Left ventricle myocardium inferior (tissue), 1 donor: Measurements from ENCODE around the gene FKBP1B. TPM values are rescaled to one million over a fixed set of nuclear protein-coding genes. Genes with fewer than 3 reads are reported as not detected.

Experiments
- DNase-seq: peaks from one replicate; pipeline ENCODE4 v3.0.0-alpha.2; 2020
- H3K27ac ChIP-seq: fragments of 200-600 bp; replicated peaks from 2 replicates; pipeline ENCODE4 v1.8.0; 2021
- H3K27me3 ChIP-seq: fragments of 200-600 bp; 2 replicates; pipeline ENCODE4 v1.8.0; 2021; ENCODE audit warnings: low read depth
- H3K36me3 ChIP-seq: fragments of 200-600 bp; 2 replicates; pipeline ENCODE4 v1.8.0; 2021
- H3K4me1 ChIP-seq: fragments of 200-600 bp; 2 replicates; pipeline ENCODE4 v1.8.0; 2021
- H3K4me3 ChIP-seq: fragments of 200-600 bp; 2 replicates; pipeline ENCODE4 v1.8.0; 2021; ENCODE audit warnings: mild to moderate bottlenecking, moderate library complexity
- H3K9me3 ChIP-seq: fragments of 200-600 bp; replicated peaks from 2 replicates; pipeline ENCODE4 v1.8.0; 2021
- intact Hi-C: fragments of 100-400 bp; cut with micrococcal nuclease; formaldehyde crosslinking; loops from one replicate; pipeline ENCODE4 v1.11.0; 2022
- total RNA-seq: library from RNA; stranded (reverse); fragmentation: NEBNext Ultra II Directional; extraction: Animal tissue kit (Norgen Biotek cat#: 25700); gene quantifications from one replicate; pipeline ENCODE4 v1.2.1, GENCODE V29; 2021
- TF ChIP-seq, protein P1 (sequence below): fragments of 200-600 bp; IDR thresholded peaks from 2 replicates; pipeline ENCODE4 v1.8.0; 2021; ENCODE audit warnings: antibody characterized with exemption, mild to moderate bottlenecking, borderline replicate concordance
- donor health status: DM: no; HTN: yes; CAD: no; lungs with severe emphysema.

Gene FKBP1B
- total RNA-seq, 1 donor from 2014 or later = 2.1 TPM

DNA sequence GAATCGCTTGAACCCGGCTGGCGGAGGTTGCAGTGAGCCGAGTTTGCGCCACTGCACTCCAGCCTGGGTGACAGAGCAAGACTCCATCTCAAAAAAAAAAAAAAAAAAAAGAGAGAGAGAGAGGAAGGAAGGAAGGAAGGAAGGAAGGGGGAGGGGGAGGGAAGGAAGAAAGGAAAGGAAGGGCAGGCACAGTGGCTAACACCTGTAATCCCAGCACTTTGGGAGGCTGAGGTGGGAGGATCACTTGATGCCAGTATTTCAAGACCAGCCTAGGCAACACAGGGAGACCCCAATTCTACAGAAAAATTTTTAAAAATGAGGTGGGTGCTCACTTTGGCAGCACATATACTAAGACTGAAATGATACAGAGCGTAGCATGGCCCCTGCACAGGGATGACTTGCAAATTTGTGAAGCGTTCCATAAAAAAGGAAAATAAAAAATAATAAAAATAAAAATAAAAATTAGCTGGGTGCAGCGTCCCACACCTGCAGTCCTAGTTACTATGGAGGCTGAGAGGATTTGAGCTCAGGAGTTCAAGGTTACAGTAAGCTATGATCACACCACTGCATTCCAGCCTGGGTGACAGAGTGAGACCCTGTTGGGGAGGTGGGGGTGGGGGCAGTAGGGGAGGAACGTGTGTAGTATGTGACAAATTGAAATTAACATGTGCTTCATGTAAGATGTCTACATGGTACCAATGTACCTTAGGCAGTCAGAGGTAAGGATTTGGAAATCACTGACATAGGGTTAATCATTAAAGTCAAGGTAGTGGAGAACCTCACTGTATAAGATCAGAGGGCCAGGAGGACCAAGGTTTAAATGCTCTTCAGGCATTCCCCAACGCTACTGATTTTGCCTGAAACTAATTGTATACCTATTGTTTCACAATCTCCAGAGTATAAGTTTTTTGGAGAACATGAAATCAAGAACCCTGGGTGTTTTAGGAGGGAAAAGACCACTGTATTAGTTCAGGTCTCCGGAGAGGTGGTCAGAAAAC, 3.7 kb upstream of the FKBP1B start:
- H3K4me3 ChIP-seq = peak overlapping the region; percentile 82
- intact Hi-C loops = no loop called here
- DNase-seq = no peak
- H3K27me3 ChIP-seq = no peaks in the 10 kb centered on the region
- H3K36me3 ChIP-seq = no peaks in the 10 kb centered on the region
- H3K27ac ChIP-seq = no peak overlapping the region
- H3K9me3 ChIP-seq = no peaks in the 10 kb centered on the region
- H3K4me1 ChIP-seq = peaks cover 43% of the 10 kb centered on the region
- TF ChIP-seq, protein P1, sequence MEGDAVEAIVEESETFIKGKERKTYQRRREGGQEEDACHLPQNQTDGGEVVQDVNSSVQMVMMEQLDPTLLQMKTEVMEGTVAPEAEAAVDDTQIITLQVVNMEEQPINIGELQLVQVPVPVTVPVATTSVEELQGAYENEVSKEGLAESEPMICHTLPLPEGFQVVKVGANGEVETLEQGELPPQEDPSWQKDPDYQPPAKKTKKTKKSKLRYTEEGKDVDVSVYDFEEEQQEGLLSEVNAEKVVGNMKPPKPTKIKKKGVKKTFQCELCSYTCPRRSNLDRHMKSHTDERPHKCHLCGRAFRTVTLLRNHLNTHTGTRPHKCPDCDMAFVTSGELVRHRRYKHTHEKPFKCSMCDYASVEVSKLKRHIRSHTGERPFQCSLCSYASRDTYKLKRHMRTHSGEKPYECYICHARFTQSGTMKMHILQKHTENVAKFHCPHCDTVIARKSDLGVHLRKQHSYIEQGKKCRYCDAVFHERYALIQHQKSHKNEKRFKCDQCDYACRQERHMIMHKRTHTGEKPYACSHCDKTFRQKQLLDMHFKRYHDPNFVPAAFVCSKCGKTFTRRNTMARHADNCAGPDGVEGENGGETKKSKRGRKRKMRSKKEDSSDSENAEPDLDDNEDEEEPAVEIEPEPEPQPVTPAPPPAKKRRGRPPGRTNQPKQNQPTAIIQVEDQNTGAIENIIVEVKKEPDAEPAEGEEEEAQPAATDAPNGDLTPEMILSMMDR = no peak

DNA sequence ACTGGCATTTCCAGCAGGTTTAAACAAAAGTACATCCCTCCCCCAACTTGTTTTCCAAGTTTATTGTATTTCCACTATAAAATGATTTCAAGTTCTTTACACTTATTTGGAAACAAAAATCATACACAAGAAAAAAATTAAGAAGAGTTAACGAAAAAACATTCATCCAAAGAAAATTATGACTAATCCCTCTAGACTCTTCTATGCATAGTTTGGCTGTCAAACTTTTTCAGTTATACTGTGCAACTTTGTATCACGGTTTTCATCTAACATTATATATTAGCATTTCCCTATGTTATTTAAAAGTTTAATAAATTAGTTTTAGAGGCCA, 3.0 kb upstream of the FKBP1B start:
- DNase-seq = no peak
- Histone ChIP-seq H3K27me3 (no peaks in the 10 kb centered on the region), H3K36me3 (no peaks in the 10 kb centered on the region), H3K9me3 (no peaks in the 10 kb centered on the region), H3K4me3 (peak overlapping the region; percentile 82), H3K4me1 (peaks cover 43% of the 10 kb centered on the region), H3K27ac (peak overlapping the region; percentile 77)
- TF ChIP-seq, protein P1 = no peak
- intact Hi-C loops = no loop called here

DNA sequence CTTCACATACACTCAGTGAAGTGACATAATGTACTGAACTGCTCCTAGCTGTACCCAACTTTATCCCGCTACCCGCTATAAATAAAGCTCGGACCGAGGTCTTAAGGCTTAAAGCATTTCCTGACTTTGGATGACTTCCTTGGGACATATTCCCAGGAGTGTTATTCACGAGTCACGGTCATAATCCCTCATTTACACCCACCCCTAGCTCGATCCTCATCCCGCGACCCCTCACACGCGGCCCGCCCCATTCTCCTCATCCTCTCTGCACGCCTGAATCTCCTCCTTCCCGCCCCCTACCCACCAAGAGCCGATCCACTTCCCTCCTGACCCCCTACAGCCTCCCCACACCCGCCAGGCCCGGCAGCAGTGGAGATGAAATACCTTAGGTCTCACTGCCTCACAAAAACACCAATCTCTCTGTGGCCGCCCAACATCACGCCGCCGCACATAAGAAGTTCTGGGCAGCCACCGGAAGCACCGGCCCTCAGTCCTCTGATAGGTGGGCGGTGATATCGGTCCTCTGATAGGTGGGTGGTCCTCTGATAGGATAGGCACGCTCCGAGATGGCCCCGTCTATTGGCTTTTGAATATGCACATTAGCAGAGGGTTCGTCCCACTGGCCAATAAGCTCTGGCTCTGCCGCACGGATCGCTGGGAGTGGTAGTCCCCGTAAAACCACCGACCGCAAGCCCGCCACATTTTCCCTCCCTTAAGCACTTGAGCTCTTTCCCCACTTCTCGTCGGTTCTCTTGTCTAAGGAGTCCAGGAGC, 2.4 kb upstream of the FKBP1B start, which contains the start of gene WDCP:
Gene WDCP (minus strand): TSS at position 462 of the 773 bp plus-strand sequence. CDS start 7,897 bp downstream, outside the sequence.
- no peaks in the 10 kb centered on the region for H3K36me3 ChIP-seq
- peak; percentile 93 for DNase-seq
- peak within 1 kb of the TSS; percentile 77 for H3K27ac ChIP-seq
- TF ChIP-seq, protein P1 = no peak
- no peaks in the 10 kb centered on the region for H3K9me3 ChIP-seq
- no peaks in the 10 kb centered on the region for H3K27me3 ChIP-seq
- intact Hi-C loops = no loop called here
- H3K4me3 ChIP-seq = peak within 1 kb of the TSS; percentile 82
- H3K4me1 ChIP-seq = peaks cover 43% of the 10 kb centered on the region

DNA sequence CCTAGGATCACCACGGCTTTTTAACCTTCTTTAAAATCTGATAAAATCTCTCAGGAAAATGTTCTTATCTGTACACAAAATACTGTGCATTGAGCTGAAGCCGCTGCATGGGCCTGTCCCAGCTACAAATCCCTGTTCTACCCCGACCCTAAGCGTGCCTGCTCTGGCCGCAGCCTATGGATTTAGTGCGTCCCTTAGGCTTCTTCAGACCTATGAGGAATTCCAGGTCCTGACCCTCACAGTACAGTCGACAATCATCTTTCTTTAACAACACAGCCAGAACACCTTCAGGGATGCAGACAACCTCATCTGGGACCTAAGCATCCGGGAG, 1.9 kb upstream of the FKBP1B start:
- Histone ChIP-seq H3K27ac (no peak overlapping the region), H3K4me3 (peak overlapping the region; percentile 82), H3K9me3 (no peaks in the 10 kb centered on the region), H3K36me3 (no peaks in the 10 kb centered on the region), H3K27me3 (no peaks in the 10 kb centered on the region), H3K4me1 (peaks cover 43% of the 10 kb centered on the region)
- no peak for DNase-seq
- intact Hi-C loops = no loop called here
- TF ChIP-seq, protein P1 = no peak

DNA sequence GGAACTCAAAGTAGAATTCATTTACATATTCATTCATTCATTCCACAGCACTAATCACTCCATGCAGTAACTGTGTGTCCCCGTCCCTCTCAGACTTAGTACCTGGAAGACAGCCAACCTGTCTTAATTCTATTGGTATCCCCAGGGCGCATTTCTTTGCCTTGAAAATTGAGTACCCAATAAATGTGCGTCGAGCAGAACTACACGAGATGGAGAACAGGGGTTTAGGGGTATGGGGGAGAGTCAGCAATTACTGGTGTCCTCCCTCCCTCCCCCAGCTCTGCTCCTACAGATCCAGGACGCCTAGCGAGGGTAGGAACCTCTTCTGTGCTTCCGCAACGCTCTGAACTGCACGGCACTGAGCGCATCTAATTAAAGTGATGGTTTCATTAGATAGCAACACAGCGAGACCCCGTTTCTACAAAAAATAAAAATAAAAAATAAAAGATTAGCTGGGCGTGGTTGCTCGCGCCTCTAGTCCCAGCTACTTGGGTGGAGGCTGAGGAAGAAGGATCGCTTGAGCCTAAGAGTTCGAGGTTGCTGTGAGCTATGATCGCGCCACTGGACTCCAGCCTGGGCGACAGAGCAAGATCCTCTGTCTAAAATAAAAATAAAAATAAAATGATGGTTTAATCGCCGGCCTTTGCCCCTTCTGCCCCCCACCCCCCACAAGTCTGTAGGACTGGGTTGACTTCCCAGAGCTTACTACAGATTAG, 614 bp upstream of the FKBP1B start:
- peaks cover 43% of the 10 kb centered on the region for H3K4me1 ChIP-seq
- H3K27me3 ChIP-seq = no peaks in the 10 kb centered on the region
- H3K27ac ChIP-seq = peak overlapping the region; percentile 5
- intact Hi-C loops = no loop called here
- no peaks in the 10 kb centered on the region for H3K9me3 ChIP-seq
- TF ChIP-seq, protein P1 = no peak
- no peak for DNase-seq
- H3K36me3 ChIP-seq = no peaks in the 10 kb centered on the region
- peak overlapping the region; percentile 88 for H3K4me3 ChIP-seq
